Lower leg skin (tissue), 3 donors: ENCODE results near the gene ZNF429.

Experiments
- POLR2A ChIP-seq, 2 donors: fragments of 450-650 bp; IDR thresholded peaks; one replicate each; pipeline ENCODE4 v1.6.1; 2016 to 2017; ENCODE audit warnings: antibody characterized with exemption in 2 of 2, mild to moderate bottlenecking in 1 of 2, moderate library complexity in 1 of 2
- TF ChIP-seq, protein P1 (sequence below), 3 donors: fragments of 450-650 bp; IDR thresholded peaks; one replicate each; pipeline ENCODE4 v1.5.1; 2016; ENCODE audit warnings: antibody characterized with exemption in 3 of 3, mild to moderate bottlenecking in 3 of 3, moderate library complexity in 2 of 3

DNA sequence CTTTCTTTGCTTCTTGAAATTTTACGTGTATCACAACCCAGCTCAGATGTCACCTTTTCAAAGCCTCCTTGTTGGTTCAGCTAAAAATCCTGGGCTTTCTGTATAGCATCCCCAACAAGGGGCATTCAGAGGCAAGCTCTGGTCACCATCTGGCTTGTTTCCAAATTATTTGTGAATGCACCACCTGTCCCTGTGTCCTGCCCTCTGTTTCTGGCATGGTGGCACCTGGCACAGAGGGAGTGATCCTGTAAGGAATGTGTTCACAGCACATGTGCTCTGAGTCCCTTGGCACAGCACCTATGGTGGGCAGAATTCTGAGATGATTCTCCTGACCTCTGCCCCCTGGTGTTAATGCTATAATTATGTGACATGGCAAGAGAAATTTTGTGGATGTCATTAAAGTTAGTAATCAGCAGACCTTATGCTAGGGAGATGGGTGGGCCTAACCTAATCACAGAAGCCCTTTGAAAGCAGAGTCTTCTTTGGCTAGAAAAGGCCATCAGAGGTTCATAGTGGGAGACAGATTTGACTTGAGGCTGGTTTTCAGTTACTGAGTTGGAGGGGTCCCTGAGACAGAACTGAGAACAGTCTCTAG, 76.3 kb downstream of the ZNF429 start:
- TF ChIP-seq POLR2A (IDR thresholded peaks at IDR 0.05): no peak
- TF ChIP-seq, protein P1, sequence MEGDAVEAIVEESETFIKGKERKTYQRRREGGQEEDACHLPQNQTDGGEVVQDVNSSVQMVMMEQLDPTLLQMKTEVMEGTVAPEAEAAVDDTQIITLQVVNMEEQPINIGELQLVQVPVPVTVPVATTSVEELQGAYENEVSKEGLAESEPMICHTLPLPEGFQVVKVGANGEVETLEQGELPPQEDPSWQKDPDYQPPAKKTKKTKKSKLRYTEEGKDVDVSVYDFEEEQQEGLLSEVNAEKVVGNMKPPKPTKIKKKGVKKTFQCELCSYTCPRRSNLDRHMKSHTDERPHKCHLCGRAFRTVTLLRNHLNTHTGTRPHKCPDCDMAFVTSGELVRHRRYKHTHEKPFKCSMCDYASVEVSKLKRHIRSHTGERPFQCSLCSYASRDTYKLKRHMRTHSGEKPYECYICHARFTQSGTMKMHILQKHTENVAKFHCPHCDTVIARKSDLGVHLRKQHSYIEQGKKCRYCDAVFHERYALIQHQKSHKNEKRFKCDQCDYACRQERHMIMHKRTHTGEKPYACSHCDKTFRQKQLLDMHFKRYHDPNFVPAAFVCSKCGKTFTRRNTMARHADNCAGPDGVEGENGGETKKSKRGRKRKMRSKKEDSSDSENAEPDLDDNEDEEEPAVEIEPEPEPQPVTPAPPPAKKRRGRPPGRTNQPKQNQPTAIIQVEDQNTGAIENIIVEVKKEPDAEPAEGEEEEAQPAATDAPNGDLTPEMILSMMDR (IDR thresholded peaks at IDR 0.05): no peak
